ENCODE results near the gene OR2J2.
"Not testable (repeated sequence)": the region's sequence is repeated elsewhere in the genome, so short reads cannot be mapped to it uniquely, and the experiment has no call there.

The OR2J2 gene

GRCh38 chr6:29153083-29153482 is 17.6 kb upstream of the OR2J2 start:
- no peak for TF ChIP-seq Cebpa-rat (IDR thresholded peaks at IDR 0.05)
- H4K20me1 ChIP-seq: no peaks in the 10 kb centered on the region
- H3K4me2 ChIP-seq: no peak overlapping the region
- H3K9me3 ChIP-seq (replicated peaks in 1 of 11): peaks cover 0 to 7% (median 0%) of the 10 kb centered on the region in 11 experiments; a peak in 2 of 22 replicates
- H3K9ac ChIP-seq: no peak overlapping the region
- H3K27me3 ChIP-seq: no peaks in the 10 kb centered on the region
- H3K27ac ChIP-seq: no peak overlapping the region
- no peak overlapping the region for H3K4me3 ChIP-seq
- no peaks in the 10 kb centered on the region for H3K36me3 ChIP-seq
- H3K4me1 ChIP-seq: no peaks in the 10 kb centered on the region

DNA sequence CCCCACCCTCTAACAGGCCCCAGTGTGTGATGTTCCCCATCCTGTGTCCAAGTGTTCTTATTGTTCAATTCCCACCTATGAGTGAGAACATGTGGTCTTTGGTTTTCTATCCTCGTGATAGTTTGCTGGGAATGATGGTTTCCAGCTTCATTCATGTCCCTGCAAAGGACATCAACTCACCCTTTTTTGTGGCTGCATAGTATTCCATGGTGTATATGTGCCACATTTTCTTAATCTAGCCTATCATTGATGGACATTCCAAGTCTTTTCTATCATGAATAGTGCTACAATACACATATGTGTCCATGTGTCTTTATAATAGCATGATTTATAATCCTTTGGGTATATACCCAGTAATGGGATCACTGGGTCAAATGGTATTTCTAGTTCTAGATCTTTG is 15.5 kb upstream of the OR2J2 start:
- not testable (repeated sequence) for H3K27ac ChIP-seq; H3K4me1 ChIP-seq; H3K9ac ChIP-seq; H3K36me3 ChIP-seq; H3K9me3 ChIP-seq (replicated peaks in 1 of 11); H3K4me3 ChIP-seq; H3K4me2 ChIP-seq; H3K27me3 ChIP-seq; H4K20me1 ChIP-seq

- not testable (repeated sequence) for H3K27me3 ChIP-seq; H3K9me3 ChIP-seq (replicated peaks in 1 of 11); H3K27ac ChIP-seq; H3K9ac ChIP-seq; H3K4me1 ChIP-seq; H3K36me3 ChIP-seq; H4K20me1 ChIP-seq; H3K4me3 ChIP-seq; H3K4me2 ChIP-seq
Observed at GRCh38 chr6:29159922-29160321, 10.8 kb upstream of the OR2J2 start.

DNA sequence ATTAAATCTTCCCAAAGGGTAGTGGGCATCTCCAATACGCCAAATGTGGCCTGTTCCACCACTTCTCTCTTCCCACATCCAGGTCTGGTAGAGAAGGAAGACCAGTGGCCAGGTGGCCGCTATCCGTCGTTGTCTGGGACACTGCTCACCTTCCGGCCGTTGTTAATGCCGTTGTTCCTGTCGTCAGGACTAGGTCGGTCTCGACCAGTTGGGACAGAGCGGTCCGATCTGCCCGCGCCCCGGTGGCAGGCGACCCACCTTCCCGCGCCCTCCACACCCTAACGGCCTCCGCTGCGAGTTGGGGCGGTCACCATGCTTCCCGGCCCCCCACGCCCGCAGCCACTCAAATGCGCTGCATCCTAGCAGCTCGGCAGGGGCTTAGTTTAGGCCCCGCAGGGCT is 5.1 kb upstream of the OR2J2 start:
- H3K4me1 ChIP-seq: not testable (repeated sequence)

GRCh38 chr6:29171736-29172135 is 1.0 kb downstream of the OR2J2 start:
- TF ChIP-seq Cebpa-rat (IDR thresholded peaks at IDR 0.05): no peak
- Histone ChIP-seq H3K4me3 (no peak overlapping the region), H3K27me3 (no peaks in the 10 kb centered on the region), H3K9ac (no peak overlapping the region), H3K9me3 (replicated peaks in 1 of 11) (no peaks in the 10 kb centered on the region), H3K27ac (no peak overlapping the region), H3K4me2 (no peak overlapping the region), H4K20me1 (no peaks in the 10 kb centered on the region), H3K36me3 (no peaks in the 10 kb centered on the region), H3K4me1 (no peaks in the 10 kb centered on the region)

More for the DNA sequence above, 5.1 kb upstream of the OR2J2 start:
- not testable (repeated sequence) for H3K36me3 ChIP-seq; H4K20me1 ChIP-seq; H3K4me2 ChIP-seq; H3K27me3 ChIP-seq; H3K9me3 ChIP-seq (replicated peaks in 1 of 11); H3K27ac ChIP-seq; H3K4me3 ChIP-seq; H3K9ac ChIP-seq

DNA sequence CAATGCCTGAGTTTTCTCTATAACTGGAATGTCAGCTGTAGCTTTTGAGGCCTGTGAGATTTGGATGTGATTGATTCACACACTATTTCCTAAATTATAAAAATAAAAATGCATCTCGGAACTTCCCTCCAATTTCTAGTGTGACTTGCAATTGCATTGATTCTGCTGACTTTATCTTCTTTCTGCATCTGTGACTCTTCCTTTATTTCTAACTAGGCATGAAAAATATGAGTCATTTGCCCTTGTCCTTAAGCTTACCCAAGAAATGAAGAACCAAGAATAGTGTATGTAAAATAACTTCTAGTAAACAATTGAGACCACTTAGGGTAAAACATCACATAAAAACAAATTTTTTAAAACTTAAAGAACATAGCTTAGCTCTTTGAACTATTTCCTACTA is 12.9 kb downstream of the OR2J2 start:
- no peak for TF ChIP-seq Cebpa-rat (IDR thresholded peaks at IDR 0.05)
- no peak overlapping the region for H3K27ac ChIP-seq
- H3K9ac ChIP-seq: no peak overlapping the region
- no peaks in the 10 kb centered on the region for H3K36me3 ChIP-seq
- peaks cover 0 to 9% (median 3%) of the 10 kb centered on the region in 11 experiments; a peak in 11 of 22 replicates for H3K9me3 ChIP-seq (replicated peaks in 1 of 11)
- no peak overlapping the region for H3K4me3 ChIP-seq
- no peaks in the 10 kb centered on the region for H3K27me3 ChIP-seq
- no peak overlapping the region for H3K4me2 ChIP-seq
- H3K4me1 ChIP-seq: peaks cover 0 to 6% (median 0%) of the 10 kb centered on the region in 10 experiments; a peak in 1 of 20 replicates
- H4K20me1 ChIP-seq: no peaks in the 10 kb centered on the region

DNA sequence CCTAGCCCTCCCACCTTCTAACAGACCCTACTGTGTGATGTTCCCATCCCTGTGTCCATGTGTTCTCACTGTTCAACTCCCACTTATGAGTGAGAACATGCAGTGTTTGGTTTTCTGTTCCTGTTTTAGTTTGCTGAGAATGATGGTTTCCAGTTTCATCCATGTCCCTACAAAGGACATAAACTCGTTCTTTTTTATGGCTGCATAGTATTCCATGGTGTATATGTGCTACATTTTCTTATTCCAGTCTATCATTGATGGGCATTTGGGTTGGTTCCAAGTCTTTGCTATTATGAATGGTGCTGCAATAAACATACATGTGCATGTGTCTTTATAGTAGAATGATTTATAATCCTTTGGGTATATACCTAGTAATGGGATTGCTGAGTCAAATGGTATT is 18.0 kb downstream of the OR2J2 start:
- H3K9me3 ChIP-seq (replicated peaks in 1 of 11): peaks cover 8 to 25% (median 16%) of the 10 kb centered on the region in 11 experiments; a peak in 21 of 22 replicates
- not testable (repeated sequence) for H4K20me1 ChIP-seq, H3K4me2 ChIP-seq, H3K4me3 ChIP-seq, H3K27me3 ChIP-seq, H3K36me3 ChIP-seq, H3K27ac ChIP-seq, H3K4me1 ChIP-seq, H3K9ac ChIP-seq

DNA sequence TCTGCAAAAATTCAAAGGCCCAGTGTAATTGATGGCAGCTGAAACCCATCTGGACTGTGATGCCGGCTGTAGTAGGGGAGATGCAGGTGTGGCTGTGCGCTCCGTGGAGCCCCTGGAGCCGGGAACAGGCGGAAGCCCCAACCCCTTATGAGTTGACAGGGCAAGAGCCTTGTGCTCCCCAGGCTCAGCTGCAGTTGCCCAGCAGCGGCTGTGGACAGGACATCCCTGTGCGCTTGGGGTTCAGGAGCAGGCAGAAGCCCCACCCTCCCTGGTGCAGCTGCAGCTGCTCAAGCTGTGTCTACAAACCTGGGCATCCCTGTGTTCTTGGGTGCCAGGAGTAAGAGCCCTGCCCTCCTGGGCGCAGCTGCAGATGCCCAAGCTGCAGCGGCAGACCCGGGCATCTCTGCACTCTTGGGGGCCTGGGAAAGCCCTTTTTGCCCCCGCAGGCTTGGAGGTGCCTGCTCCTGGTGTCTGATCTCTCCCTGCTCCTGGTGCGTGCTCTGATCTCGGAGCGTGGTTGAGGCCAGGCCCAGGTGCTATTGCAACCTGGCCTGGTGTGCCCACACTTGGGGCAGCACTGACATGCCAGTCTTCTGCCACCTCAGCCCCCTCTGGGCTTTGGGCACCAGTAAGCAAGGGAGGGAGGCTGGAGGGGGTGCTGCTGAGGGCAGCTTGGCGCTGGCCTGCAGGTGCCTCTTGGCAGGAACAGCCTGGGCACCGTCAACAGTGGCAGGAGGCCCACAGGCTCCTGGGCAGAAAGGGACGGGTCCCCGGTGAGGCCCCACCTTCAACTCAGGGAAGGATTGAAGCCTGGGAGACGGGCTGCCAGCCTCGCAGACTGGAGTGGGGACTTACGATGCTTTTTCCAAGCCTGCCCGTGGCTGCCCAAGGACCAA is 30.3 kb downstream of the OR2J2 start:
- Histone ChIP-seq H3K4me2 (no peak overlapping the region), H3K4me1 (no peaks in the 10 kb centered on the region), H3K36me3 (no peaks in the 10 kb centered on the region), H3K4me3 (no peak overlapping the region), H3K9ac (no peak overlapping the region), H3K9me3 (replicated peaks in 1 of 11) (peaks cover 17 to 27% (median 25%) of the 10 kb centered on the region in 11 experiments), H3K27ac (no peak overlapping the region), H4K20me1 (no peaks in the 10 kb centered on the region), H3K27me3 (no peaks in the 10 kb centered on the region)
- TF ChIP-seq Cebpa-rat (IDR thresholded peaks at IDR 0.05): no peak

DNA sequence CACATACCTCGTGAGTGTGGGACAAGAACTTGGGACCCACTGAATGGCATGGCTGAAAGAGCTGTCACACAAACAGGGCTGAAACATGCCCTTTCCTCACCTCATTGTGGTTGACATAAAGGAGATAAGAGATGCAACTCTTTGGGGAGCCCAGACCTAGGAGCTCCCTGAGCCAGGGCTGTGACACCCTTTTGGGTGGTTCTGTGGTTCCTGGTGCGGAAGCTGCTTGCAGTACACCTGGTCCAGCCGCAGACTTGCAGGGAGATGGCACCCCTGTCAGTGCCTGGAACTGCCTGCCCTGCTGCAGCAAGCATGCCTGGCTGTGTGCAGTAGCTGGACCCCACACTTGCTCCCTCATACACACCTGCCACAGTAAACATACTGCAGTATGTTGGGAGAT is 31.3 kb downstream of the OR2J2 start:
- no peaks in the 10 kb centered on the region for H3K4me1 ChIP-seq
- no peak for TF ChIP-seq Cebpa-rat (IDR thresholded peaks at IDR 0.05)
- H3K36me3 ChIP-seq: no peaks in the 10 kb centered on the region
- H3K4me3 ChIP-seq: no peak overlapping the region
- no peak overlapping the region for H3K27ac ChIP-seq
- no peaks in the 10 kb centered on the region for H3K27me3 ChIP-seq
- H3K4me2 ChIP-seq: no peak overlapping the region
- no peaks in the 10 kb centered on the region for H4K20me1 ChIP-seq
- H3K9ac ChIP-seq: no peak overlapping the region
- peaks cover 17 to 27% (median 25%) of the 10 kb centered on the region in 11 experiments for H3K9me3 ChIP-seq (replicated peaks in 1 of 11)

GRCh38 chr6:29211488-29211887 is 40.8 kb downstream of the OR2J2 start:
- H3K36me3 ChIP-seq: no peaks in the 10 kb centered on the region
- H3K9me3 ChIP-seq (replicated peaks in 1 of 11): no peaks in the 10 kb centered on the region
- H3K9ac ChIP-seq: no peak overlapping the region
- no peak for TF ChIP-seq Cebpa-rat (IDR thresholded peaks at IDR 0.05)
- no peaks in the 10 kb centered on the region for H4K20me1 ChIP-seq
- peaks cover 8 to 15% (median 11%) of the 10 kb centered on the region in 10 experiments; a peak in 19 of 20 replicates for H3K4me1 ChIP-seq
- H3K27ac ChIP-seq: no peak overlapping the region
- no peak overlapping the region for H3K4me2 ChIP-seq
- no peak overlapping the region for H3K4me3 ChIP-seq
- no peaks in the 10 kb centered on the region for H3K27me3 ChIP-seq

Data from BLaER1 treated with 17β-estradiol and CSF1 and Interleukin-3, amounts not matched to agents 10 nM and 100 nM (cell line).